ENCODE results near the gene PDK1. TPM values are rescaled to one million over a fixed set of nuclear protein-coding genes. Genes with fewer than 3 reads are reported as not detected.

The PDK1 gene
- total and polyA plus RNA-seq, 2 experiments from 2014 or later: 25.6 to 42.0 TPM

DNA sequence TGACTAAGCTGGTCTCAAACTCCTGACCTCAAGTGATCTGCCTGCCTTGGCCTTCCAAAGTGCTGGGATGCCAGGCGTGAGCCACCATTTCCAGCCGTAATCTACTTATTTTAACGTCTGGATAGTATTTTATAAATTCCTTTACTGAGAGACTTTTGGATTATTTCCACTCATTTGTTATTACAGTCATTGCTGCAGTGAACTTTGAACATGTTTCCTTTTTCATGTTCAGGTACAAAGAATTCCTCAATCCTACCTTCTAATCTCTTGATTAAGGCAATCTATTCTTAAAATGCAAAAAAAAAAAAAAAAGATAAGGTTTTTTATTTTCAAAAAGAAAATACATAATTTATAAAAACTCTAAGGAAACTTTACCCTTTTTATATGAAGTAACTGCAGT is 78.6 kb downstream of the PDK1 start:
- H3K9me2 ChIP-seq (ENCODE audit: insufficient read depth): peaks cover 4% of the 10 kb centered on the region; the same call in 1 of the 2 replicates
- Mint-ChIP-seq H3K27me3 (ENCODE audit: insufficient read depth, low read depth, poor library complexity) (no peaks in the 10 kb centered on the region), H3K4me1 (peaks cover 4% of the 10 kb centered on the region), H3K36me3 (ENCODE audit: low read depth) (no peaks in the 10 kb centered on the region), H3K4me3 (no peak overlapping the region), H3K9me3 (no peaks in the 10 kb centered on the region; the same call in 2 of the 3 replicates), H3K27ac (no peak overlapping the region)
- no peaks in the 10 kb centered on the region; the same call in 1 of the 2 replicates for H3K4me1 ChIP-seq (ENCODE audit: insufficient read depth)
- no peaks in the 10 kb centered on the region for H3K27me3 ChIP-seq (ENCODE audit: insufficient read depth)
- no peak overlapping the region for H2AFZ ChIP-seq
- H3F3A ChIP-seq (replicated peaks; ENCODE audit: low read depth): no peaks in the 10 kb centered on the region
- TF ChIP-seq JUNB (IDR thresholded peaks at IDR 0.05; ENCODE audit: unreplicated experiment): no peak
- TF ChIP-seq EZH2phosphoT487 (IDR thresholded peaks at IDR 0.05; ENCODE audit: unreplicated experiment): no peak
- TF ChIP-seq ZNF114 (CRISPR knock-in tag; IDR thresholded peaks at IDR 0.05): no peak
- no peak for TF ChIP-seq CREB1 (CRISPR knock-in tag; IDR thresholded peaks at IDR 0.05; ENCODE audit: low read depth)
- no peak for TF ChIP-seq NANOG (IDR thresholded peaks at IDR 0.05; ENCODE audit: borderline replicate concordance)
- TF ChIP-seq, protein P1, sequence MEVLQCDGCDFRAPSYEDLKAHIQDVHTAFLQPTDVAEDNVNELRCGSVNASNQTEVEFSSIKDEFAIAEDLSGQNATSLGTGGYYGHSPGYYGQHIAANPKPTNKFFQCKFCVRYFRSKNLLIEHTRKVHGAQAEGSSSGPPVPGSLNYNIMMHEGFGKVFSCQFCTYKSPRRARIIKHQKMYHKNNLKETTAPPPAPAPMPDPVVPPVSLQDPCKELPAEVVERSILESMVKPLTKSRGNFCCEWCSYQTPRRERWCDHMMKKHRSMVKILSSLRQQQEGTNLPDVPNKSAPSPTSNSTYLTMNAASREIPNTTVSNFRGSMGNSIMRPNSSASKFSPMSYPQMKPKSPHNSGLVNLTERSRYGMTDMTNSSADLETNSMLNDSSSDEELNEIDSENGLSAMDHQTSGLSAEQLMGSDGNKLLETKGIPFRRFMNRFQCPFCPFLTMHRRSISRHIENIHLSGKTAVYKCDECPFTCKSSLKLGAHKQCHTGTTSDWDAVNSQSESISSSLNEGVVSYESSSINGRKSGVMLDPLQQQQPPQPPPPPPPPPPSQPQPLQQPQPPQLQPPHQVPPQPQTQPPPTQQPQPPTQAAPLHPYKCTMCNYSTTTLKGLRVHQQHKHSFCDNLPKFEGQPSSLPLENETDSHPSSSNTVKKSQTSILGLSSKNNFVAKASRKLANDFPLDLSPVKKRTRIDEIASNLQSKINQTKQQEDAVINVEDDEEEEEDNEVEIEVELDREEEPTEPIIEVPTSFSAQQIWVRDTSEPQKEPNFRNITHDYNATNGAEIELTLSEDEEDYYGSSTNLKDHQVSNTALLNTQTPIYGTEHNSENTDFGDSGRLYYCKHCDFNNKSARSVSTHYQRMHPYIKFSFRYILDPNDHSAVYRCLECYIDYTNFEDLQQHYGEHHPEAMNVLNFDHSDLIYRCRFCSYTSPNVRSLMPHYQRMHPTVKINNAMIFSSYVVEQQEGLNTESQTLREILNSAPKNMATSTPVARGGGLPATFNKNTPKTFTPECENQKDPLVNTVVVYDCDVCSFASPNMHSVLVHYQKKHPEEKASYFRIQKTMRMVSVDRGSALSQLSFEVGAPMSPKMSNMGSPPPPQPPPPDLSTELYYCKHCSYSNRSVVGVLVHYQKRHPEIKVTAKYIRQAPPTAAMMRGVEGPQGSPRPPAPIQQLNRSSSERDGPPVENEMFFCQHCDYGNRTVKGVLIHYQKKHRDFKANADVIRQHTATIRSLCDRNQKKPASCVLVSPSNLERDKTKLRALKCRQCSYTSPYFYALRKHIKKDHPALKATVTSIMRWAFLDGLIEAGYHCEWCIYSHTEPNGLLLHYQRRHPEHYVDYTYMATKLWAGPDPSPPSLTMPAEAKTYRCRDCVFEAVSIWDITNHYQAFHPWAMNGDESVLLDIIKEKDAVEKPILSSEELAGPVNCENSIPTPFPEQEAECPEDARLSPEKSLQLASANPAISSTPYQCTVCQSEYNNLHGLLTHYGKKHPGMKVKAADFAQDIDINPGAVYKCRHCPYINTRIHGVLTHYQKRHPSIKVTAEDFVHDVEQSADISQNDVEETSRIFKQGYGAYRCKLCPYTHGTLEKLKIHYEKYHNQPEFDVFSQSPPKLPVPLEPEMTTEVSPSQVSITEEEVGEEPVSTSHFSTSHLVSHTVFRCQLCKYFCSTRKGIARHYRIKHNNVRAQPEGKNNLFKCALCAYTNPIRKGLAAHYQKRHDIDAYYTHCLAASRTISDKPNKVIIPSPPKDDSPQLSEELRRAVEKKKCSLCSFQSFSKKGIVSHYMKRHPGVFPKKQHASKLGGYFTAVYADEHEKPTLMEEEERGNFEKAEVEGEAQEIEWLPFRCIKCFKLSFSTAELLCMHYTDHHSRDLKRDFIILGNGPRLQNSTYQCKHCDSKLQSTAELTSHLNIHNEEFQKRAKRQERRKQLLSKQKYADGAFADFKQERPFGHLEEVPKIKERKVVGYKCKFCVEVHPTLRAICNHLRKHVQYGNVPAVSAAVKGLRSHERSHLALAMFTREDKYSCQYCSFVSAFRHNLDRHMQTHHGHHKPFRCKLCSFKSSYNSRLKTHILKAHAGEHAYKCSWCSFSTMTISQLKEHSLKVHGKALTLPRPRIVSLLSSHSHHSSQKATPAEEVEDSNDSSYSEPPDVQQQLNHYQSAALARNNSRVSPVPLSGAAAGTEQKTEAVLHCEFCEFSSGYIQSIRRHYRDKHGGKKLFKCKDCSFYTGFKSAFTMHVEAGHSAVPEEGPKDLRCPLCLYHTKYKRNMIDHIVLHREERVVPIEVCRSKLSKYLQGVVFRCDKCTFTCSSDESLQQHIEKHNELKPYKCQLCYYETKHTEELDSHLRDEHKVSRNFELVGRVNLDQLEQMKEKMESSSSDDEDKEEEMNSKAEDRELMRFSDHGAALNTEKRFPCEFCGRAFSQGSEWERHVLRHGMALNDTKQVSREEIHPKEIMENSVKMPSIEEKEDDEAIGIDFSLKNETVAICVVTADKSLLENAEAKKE (CRISPR knock-in tag; IDR thresholded peaks at IDR 0.05): no peak
- TF ChIP-seq STAT1 (IDR thresholded peaks at IDR 0.05; ENCODE audit: unreplicated experiment): no peak
- TF ChIP-seq ZNF331 (CRISPR knock-in tag; IDR thresholded peaks at IDR 0.05; ENCODE audit: low read depth): no peak
- TF ChIP-seq, protein P2, sequence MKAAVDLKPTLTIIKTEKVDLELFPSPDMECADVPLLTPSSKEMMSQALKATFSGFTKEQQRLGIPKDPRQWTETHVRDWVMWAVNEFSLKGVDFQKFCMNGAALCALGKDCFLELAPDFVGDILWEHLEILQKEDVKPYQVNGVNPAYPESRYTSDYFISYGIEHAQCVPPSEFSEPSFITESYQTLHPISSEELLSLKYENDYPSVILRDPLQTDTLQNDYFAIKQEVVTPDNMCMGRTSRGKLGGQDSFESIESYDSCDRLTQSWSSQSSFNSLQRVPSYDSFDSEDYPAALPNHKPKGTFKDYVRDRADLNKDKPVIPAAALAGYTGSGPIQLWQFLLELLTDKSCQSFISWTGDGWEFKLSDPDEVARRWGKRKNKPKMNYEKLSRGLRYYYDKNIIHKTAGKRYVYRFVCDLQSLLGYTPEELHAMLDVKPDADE (IDR thresholded peaks at IDR 0.05): no peak
- no peak for TF ChIP-seq POLR2AphosphoS5 (IDR thresholded peaks at IDR 0.05; ENCODE audit: low read depth)
- no peak for TF ChIP-seq EZH2 (IDR thresholded peaks at IDR 0.05; ENCODE audit: low read depth, unreplicated experiment)
- TF ChIP-seq, protein P3, sequence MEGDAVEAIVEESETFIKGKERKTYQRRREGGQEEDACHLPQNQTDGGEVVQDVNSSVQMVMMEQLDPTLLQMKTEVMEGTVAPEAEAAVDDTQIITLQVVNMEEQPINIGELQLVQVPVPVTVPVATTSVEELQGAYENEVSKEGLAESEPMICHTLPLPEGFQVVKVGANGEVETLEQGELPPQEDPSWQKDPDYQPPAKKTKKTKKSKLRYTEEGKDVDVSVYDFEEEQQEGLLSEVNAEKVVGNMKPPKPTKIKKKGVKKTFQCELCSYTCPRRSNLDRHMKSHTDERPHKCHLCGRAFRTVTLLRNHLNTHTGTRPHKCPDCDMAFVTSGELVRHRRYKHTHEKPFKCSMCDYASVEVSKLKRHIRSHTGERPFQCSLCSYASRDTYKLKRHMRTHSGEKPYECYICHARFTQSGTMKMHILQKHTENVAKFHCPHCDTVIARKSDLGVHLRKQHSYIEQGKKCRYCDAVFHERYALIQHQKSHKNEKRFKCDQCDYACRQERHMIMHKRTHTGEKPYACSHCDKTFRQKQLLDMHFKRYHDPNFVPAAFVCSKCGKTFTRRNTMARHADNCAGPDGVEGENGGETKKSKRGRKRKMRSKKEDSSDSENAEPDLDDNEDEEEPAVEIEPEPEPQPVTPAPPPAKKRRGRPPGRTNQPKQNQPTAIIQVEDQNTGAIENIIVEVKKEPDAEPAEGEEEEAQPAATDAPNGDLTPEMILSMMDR (conservative IDR thresholded peaks at IDR 0.05; ENCODE audit: low read depth in 2 of 2): no peak
- TF ChIP-seq, protein P4, sequence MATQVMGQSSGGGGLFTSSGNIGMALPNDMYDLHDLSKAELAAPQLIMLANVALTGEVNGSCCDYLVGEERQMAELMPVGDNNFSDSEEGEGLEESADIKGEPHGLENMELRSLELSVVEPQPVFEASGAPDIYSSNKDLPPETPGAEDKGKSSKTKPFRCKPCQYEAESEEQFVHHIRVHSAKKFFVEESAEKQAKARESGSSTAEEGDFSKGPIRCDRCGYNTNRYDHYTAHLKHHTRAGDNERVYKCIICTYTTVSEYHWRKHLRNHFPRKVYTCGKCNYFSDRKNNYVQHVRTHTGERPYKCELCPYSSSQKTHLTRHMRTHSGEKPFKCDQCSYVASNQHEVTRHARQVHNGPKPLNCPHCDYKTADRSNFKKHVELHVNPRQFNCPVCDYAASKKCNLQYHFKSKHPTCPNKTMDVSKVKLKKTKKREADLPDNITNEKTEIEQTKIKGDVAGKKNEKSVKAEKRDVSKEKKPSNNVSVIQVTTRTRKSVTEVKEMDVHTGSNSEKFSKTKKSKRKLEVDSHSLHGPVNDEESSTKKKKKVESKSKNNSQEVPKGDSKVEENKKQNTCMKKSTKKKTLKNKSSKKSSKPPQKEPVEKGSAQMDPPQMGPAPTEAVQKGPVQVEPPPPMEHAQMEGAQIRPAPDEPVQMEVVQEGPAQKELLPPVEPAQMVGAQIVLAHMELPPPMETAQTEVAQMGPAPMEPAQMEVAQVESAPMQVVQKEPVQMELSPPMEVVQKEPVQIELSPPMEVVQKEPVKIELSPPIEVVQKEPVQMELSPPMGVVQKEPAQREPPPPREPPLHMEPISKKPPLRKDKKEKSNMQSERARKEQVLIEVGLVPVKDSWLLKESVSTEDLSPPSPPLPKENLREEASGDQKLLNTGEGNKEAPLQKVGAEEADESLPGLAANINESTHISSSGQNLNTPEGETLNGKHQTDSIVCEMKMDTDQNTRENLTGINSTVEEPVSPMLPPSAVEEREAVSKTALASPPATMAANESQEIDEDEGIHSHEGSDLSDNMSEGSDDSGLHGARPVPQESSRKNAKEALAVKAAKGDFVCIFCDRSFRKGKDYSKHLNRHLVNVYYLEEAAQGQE (IDR thresholded peaks at IDR 0.05; ENCODE audit: unreplicated experiment): no peak
- no peak for ATAC-seq
- no peaks in the 10 kb centered on the region for H4K20me1 ChIP-seq (replicated peaks; ENCODE audit: insufficient read depth)
- H3K4me2 ChIP-seq: no peak overlapping the region
- no peak for DNase-seq (ENCODE audit: low spot score)
- H3K36me3 ChIP-seq (ENCODE audit: insufficient read depth): no peaks in the 10 kb centered on the region
- no peak overlapping the region for H3K4me3 ChIP-seq
- no peak overlapping the region for H3K27ac ChIP-seq (ENCODE audit: low read depth)
- H3K79me2 ChIP-seq (replicated peaks; ENCODE audit: insufficient read depth): no peaks in the 10 kb centered on the region
